NCI-H226 (cell line): ENCODE results near the gene PLEKHA1.

ENCODE experiments used
- DNase-seq: peaks from one replicate; pipeline ENCODE4 v3.0.0-alpha.2; 2015

PLEKHA1 gene

GRCh38 chr10:122347170-122347841 lies 27.2 kb upstream of the PLEKHA1 start:
- DNase-seq, result no peak

GRCh38 chr10:122348512-122348911 lies 26.0 kb upstream of the PLEKHA1 start:
- no peak for DNase-seq

GRCh38 chr10:122348935-122349361 lies 25.6 kb upstream of the PLEKHA1 start:
- no peak for DNase-seq

- no peak for DNase-seq
Observed at GRCh38 chr10:122349758-122350369, 24.6 kb upstream of the PLEKHA1 start.

- no peak for DNase-seq
Observed at GRCh38 chr10:122350893-122351292, 23.6 kb upstream of the PLEKHA1 start.

- no peak for DNase-seq
Observed at GRCh38 chr10:122352817-122353525, 21.5 kb upstream of the PLEKHA1 start.

- no peak for DNase-seq
Observed at GRCh38 chr10:122354383-122354782, 20.1 kb upstream of the PLEKHA1 start.

- no peak for DNase-seq
Observed at GRCh38 chr10:122357685-122358084, 16.8 kb upstream of the PLEKHA1 start.

- no peak for DNase-seq
Observed at GRCh38 chr10:122359621-122360020, 14.9 kb upstream of the PLEKHA1 start.

GRCh38 chr10:122361046-122361445 lies 13.5 kb upstream of the PLEKHA1 start:
- no peak for DNase-seq

- no peak for DNase-seq
Observed at GRCh38 chr10:122362031-122362592, 12.4 kb upstream of the PLEKHA1 start.

GRCh38 chr10:122362621-122363020 lies 11.9 kb upstream of the PLEKHA1 start:
- DNase-seq, result no peak

- no peak for DNase-seq
Observed at GRCh38 chr10:122363311-122363710, 11.2 kb upstream of the PLEKHA1 start.

GRCh38 chr10:122363722-122364463 lies 10.6 kb upstream of the PLEKHA1 start:
- DNase-seq, result no peak

GRCh38 chr10:122368502-122369254 lies 5.8 kb upstream of the PLEKHA1 start:
- DNase-seq, result no peak

- DNase-seq, result no peak
Observed at GRCh38 chr10:122373108-122373507, 1.4 kb upstream of the PLEKHA1 start.

- DNase-seq, result no peak
Observed at GRCh38 chr10:122373721-122374120, 787 bp upstream of the PLEKHA1 start.

- peak; percentile 2 for DNase-seq
Observed at GRCh38 chr10:122374859-122375678, 561 bp downstream of the PLEKHA1 start.

GRCh38 chr10:122375679-122376160 lies 1.2 kb downstream of the PLEKHA1 start:
- DNase-seq, result no peak

- no peak for DNase-seq
Observed at GRCh38 chr10:122376364-122376961, 2.0 kb downstream of the PLEKHA1 start.

- DNase-seq, result no peak
Observed at GRCh38 chr10:122379041-122379440, 4.5 kb downstream of the PLEKHA1 start.
